ENCODE results near the gene LYPD6B.

- no peak for TF ChIP-seq POLR2A (IDR thresholded peaks at IDR 0.05)
- TF ChIP-seq CTCF (IDR thresholded peaks at IDR 0.05 in 8 of 11, conservative IDR thresholded peaks at IDR 0.05 in 3 of 11), result no peak
- TF ChIP-seq POLR2AphosphoS5 (IDR thresholded peaks at IDR 0.05), result no peak
Observed at GRCh38 chr2:149224543-149224942, 186.0 kb downstream of the LYPD6B start.

Data from spleen (tissue), 7 donors.